CD14-positive monocyte (primary cell): Measurements from ENCODE around the gene DCP2. TPM values are rescaled to one million over a fixed set of nuclear protein-coding genes. Genes with fewer than 3 reads are reported as not detected.

Experiments
- DNase-seq, 3 donors: peaks; one replicate each; pipeline ENCODE4 v3.0.0-alpha.2; 2011 to 2022
- H2AFZ ChIP-seq: 2 replicates; pipeline ENCODE4 v1.6.0; 2012; ENCODE audit warnings: mild to moderate bottlenecking, low read depth, low read length, inconsistent platforms; ENCODE audit not compliant: insufficient read depth, poor library complexity, severe bottlenecking
- H3K27ac ChIP-seq, 2 donors: 1 replicate in 1 of 2; 2 replicates in 1 of 2; pipeline ENCODE4 v1.5.1; 2012 to 2013; ENCODE audit warnings: low read length in 2 of 2, control low read depth in 1 of 2, inconsistent platforms in 1 of 2, low read depth in 1 of 2, mild to moderate bottlenecking in 1 of 2
- H3K27me3 ChIP-seq, 2 donors: one replicate each; pipeline versions ENCODE4 v1.6.0 to v1.6.1; 2011 to 2013; ENCODE audit warnings: low read length in 2 of 2; ENCODE audit not compliant: control insufficient read depth in 2 of 2, insufficient read depth in 2 of 2
- H3K36me3 ChIP-seq, 2 donors: replicated peaks in 1 of 2; 1 replicate in 1 of 2; 2 replicates in 1 of 2; pipeline versions ENCODE4 v1.5.1 to v1.6.1; 2012 to 2013; ENCODE audit warnings: low read length in 2 of 2, control low read depth in 1 of 2, inconsistent platforms in 1 of 2, mild to moderate bottlenecking in 1 of 2; ENCODE audit not compliant: insufficient read depth in 2 of 2, control insufficient read depth in 1 of 2
- H3K4me1 ChIP-seq, 2 donors: 1 replicate in 1 of 2; 2 replicates in 1 of 2; pipeline versions ENCODE4 v1.5.1 to v1.6.1; 2012 to 2013; ENCODE audit warnings: low read length in 2 of 2, control low read depth in 1 of 2, inconsistent platforms in 1 of 2, mild to moderate bottlenecking in 1 of 2, moderate library complexity in 1 of 2; ENCODE audit not compliant: insufficient read depth in 2 of 2, control insufficient read depth in 1 of 2
- H3K4me2 ChIP-seq: replicated peaks from 2 replicates; pipeline ENCODE3; 2012; ENCODE audit warnings: low read length, moderate library complexity, mild to moderate bottlenecking; ENCODE audit not compliant: poor library complexity, severe bottlenecking; ENCODE audit errors: extremely low read depth
- H3K4me3 ChIP-seq, 3 experiments: fragments of 200-600 bp in 1 of 3; sonication (generic) in 1 of 3; replicated peaks in 1 of 3; 1 replicate in 2 of 3; 2 replicates in 1 of 3; pipeline ENCODE4 v1.5.1; 2011 to 2013; ENCODE audit warnings: low read length in 3 of 3, mild to moderate bottlenecking in 3 of 3, control low read depth in 2 of 3, low read depth in 2 of 3, inconsistent platforms in 1 of 3, moderate library complexity in 1 of 3
- H3K79me2 ChIP-seq: 2 replicates; pipeline ENCODE4 v1.6.0; 2012; ENCODE audit warnings: mild to moderate bottlenecking, control low read depth, inconsistent platforms, low read length, moderate library complexity; ENCODE audit not compliant: insufficient read depth
- H3K9ac ChIP-seq: 2 replicates; pipeline ENCODE4 v1.6.0; 2017; ENCODE audit warnings: low read length, mild to moderate bottlenecking; ENCODE audit not compliant: insufficient read depth, poor library complexity, severe bottlenecking
- H3K9me3 ChIP-seq, 2 donors: replicated peaks in 1 of 2; 1 replicate in 1 of 2; 2 replicates in 1 of 2; pipeline versions ENCODE4 v1.5.1 to v1.6.1; 2012 to 2013; ENCODE audit warnings: low read length in 2 of 2, control low read depth in 1 of 2; ENCODE audit not compliant: control insufficient read depth in 1 of 2, insufficient read depth in 1 of 2
- H4K20me1 ChIP-seq: 2 replicates; pipeline ENCODE4 v1.6.0; 2012; ENCODE audit warnings: mild to moderate bottlenecking, low read length, control low read depth, moderate library complexity; ENCODE audit not compliant: insufficient read depth
- H3K27ac Mint-ChIP-seq, 7 donors: one replicate each; pipeline ENCODE4 v1.8.0; 2020; ENCODE audit warnings: mild to moderate bottlenecking in 7 of 7, mixed read lengths in 7 of 7, moderate library complexity in 6 of 7, inconsistent platforms in 2 of 7
- H3K27me3 Mint-ChIP-seq, 3 donors: one replicate each; pipeline ENCODE4 v1.8.0; 2021 to 2022; ENCODE audit warnings: low read depth in 3 of 3, mild to moderate bottlenecking in 3 of 3, mixed read lengths in 3 of 3, moderate library complexity in 3 of 3, inconsistent platforms in 1 of 3
- H3K36me3 Mint-ChIP-seq, 2 donors: one replicate each; pipeline ENCODE4 v1.8.0; 2020; ENCODE audit warnings: mixed read lengths in 2 of 2, inconsistent platforms in 1 of 2, mild to moderate bottlenecking in 1 of 2
- H3K4me1 Mint-ChIP-seq: one replicate; pipeline ENCODE4 v1.8.0; 2020; ENCODE audit warnings: mild to moderate bottlenecking, mixed read lengths
- H3K4me3 Mint-ChIP-seq, 2 donors: one replicate each; pipeline ENCODE4 v1.8.0; 2020; ENCODE audit warnings: mild to moderate bottlenecking in 2 of 2, mixed read lengths in 2 of 2, moderate library complexity in 1 of 2
- H3K9me3 Mint-ChIP-seq, 7 donors: one replicate each; pipeline ENCODE4 v1.8.0; 2020 to 2022; ENCODE audit warnings: mixed read lengths in 7 of 7, mild to moderate bottlenecking in 6 of 7, moderate library complexity in 6 of 7, inconsistent platforms in 2 of 7
- WGBS: methylation state at CpG from one replicate; pipeline ENCODE4 v1.1.5; 2013; ENCODE audit warnings: missing lambda C conversion rate; ENCODE audit not compliant: insufficient coverage; 5-methylcytosine and 5-hydroxymethylcytosine counted together
- intact Hi-C, 2 donors: fragments of 100-400 bp; cut with micrococcal nuclease; formaldehyde crosslinking; loops; one replicate each; pipeline versions ENCODE4 v1.15.0 to v1.15.1; 2023
- polyA plus RNA-seq, 3 donors: library from polyadenylated mRNA; depleted of rRNA in 1 of 3; unstranded in 2 of 3; stranded (reverse) in 1 of 3; fragments of 300-500 nt in 2 of 3; fragments of >200 nt in 1 of 3; fragmentation: Illumina TruSeq in 2 of 3; gene quantifications; 1 replicate in 2 of 3; 2 replicates in 1 of 3; pipeline ENCODE4 v1.2.3, GENCODE V29; 2012 to 2021
- TF ChIP-seq, protein P1 (sequence below): fragments of 200-600 bp; IDR thresholded peaks from one replicate; pipeline ENCODE4 v1.8.0; 2022; ENCODE audit warnings: antibody characterized with exemption, mild to moderate bottlenecking

The DCP2 gene
- polyA plus RNA-seq, 3 donors = 24.0 to 62.2 (median 58.9) TPM

DNA sequence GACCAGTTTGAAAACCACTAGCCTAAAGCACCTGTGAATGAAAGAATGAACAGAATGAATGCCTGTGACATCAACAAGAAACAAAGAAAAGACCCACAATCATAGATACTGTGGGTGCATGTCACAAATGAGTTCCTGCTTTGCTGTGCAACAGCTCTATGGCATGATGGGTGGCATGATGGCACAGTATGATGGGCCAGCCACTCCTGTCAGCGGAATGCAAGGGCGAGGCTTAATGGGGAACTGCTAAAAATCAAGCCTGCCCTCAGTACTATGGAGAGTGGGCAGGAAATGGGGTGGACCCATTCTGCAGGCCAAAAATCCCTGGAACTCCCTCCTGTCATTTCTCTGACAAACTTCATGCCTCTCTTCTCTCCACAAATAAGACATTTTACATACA is 89.0 kb downstream of the DCP2 start:
- Mint-ChIP-seq H3K4me3 (no peak overlapping the region), H3K27me3 (peaks cover 1 to 10% (median 8%) of the 10 kb centered on the region in 3 donors), H3K27ac (no peak overlapping the region), H3K4me1 (no peaks in the 10 kb centered on the region), H3K36me3 (no peaks in the 10 kb centered on the region), H3K9me3 (peaks cover 0 to 1% (median 0%) of the 10 kb centered on the region in 7 donors)
- Histone ChIP-seq H4K20me1 (no peaks in the 10 kb centered on the region), H3K27ac (no peak overlapping the region), H3K9ac (no peak overlapping the region), H2AFZ (no peak overlapping the region), H3K9me3 (no peaks in the 10 kb centered on the region), H3K4me1 (no peaks in the 10 kb centered on the region), H3K36me3 (no peaks in the 10 kb centered on the region), H3K4me3 (no peak overlapping the region), H3K79me2 (no peaks in the 10 kb centered on the region), H3K4me2 (no peak overlapping the region), H3K27me3 (no peaks in the 10 kb centered on the region)
- intact Hi-C loops = no loop called here
- TF ChIP-seq, protein P1, sequence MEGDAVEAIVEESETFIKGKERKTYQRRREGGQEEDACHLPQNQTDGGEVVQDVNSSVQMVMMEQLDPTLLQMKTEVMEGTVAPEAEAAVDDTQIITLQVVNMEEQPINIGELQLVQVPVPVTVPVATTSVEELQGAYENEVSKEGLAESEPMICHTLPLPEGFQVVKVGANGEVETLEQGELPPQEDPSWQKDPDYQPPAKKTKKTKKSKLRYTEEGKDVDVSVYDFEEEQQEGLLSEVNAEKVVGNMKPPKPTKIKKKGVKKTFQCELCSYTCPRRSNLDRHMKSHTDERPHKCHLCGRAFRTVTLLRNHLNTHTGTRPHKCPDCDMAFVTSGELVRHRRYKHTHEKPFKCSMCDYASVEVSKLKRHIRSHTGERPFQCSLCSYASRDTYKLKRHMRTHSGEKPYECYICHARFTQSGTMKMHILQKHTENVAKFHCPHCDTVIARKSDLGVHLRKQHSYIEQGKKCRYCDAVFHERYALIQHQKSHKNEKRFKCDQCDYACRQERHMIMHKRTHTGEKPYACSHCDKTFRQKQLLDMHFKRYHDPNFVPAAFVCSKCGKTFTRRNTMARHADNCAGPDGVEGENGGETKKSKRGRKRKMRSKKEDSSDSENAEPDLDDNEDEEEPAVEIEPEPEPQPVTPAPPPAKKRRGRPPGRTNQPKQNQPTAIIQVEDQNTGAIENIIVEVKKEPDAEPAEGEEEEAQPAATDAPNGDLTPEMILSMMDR = no peak
- DNase-seq = no peak
- no CpG with 5 or more reads among the region's 2 CpGs for WGBS

DNA sequence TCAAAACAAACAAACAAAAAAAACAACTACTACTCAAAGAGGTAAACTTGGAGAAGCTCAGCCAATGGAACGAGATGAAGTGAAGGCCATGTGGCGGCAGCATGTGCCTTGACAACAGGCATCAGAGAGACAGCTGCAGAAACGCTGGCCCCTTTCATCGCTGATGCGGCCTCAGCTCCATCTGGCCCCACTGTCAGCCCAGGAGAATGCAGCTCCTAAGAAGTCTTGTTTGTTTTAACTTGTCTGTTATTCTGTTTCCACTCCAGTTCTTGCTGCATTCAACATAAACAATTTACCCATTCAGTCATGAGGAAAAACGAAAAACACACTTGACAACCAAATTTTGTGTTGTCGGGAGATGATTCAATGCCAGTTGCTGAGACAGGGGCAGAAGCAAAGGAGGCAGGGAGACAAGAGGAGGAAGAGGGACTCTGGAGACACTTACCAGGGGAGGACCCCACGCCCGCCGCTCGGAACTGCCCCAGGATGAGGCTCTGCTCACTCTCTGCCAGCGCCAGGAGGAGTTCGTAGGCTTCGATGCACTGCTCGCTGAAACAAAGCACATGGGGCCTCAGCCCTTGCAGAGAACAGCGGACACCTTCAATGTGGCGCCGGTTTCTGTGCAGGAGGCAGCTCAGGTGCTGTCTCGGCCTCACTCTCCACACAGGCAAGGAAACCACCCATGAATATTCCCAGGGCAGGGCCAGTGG is 91.2 kb downstream of the DCP2 start:
- Histone ChIP-seq H3K4me1 (no peaks in the 10 kb centered on the region), H3K4me2 (no peak overlapping the region), H2AFZ (no peak overlapping the region), H3K27me3 (no peaks in the 10 kb centered on the region), H3K27ac (no peak overlapping the region), H3K36me3 (no peaks in the 10 kb centered on the region), H4K20me1 (no peaks in the 10 kb centered on the region), H3K9me3 (no peaks in the 10 kb centered on the region), H3K4me3 (no peak overlapping the region), H3K79me2 (no peaks in the 10 kb centered on the region), H3K9ac (no peak overlapping the region)
- peak overlapping the region in 1 of 7 donors; percentile 26 for H3K27ac Mint-ChIP-seq
- no peak overlapping the region for H3K4me3 Mint-ChIP-seq
- peaks cover 1 to 11% (median 5%) of the 10 kb centered on the region in 3 donors for H3K27me3 Mint-ChIP-seq
- TF ChIP-seq, protein P1 = no peak
- WGBS = 98% methylated on average over 19 of the region's 19 CpGs
- H3K4me1 Mint-ChIP-seq = no peaks in the 10 kb centered on the region
- H3K36me3 Mint-ChIP-seq = no peaks in the 10 kb centered on the region
- intact Hi-C loops = no loop called here
- no peak for DNase-seq
- peaks cover 0 to 4% (median 2%) of the 10 kb centered on the region in 7 donors for H3K9me3 Mint-ChIP-seq
